AG09309 (cell line): ENCODE results near the gene BEGAIN.

Experiments
- DNase-seq: peaks from one replicate; pipeline ENCODE4 v3.0.0-alpha.2; 2010; ENCODE audit warnings: low read depth
- H3K4me3 ChIP-seq: 2 replicates; pipeline ENCODE4 v1.5.1; 2011; ENCODE audit warnings: mild to moderate bottlenecking, low read depth, low read length, moderate library complexity; ENCODE audit not compliant: control insufficient read depth
- TF ChIP-seq, protein P1 (sequence below): IDR thresholded peaks from 2 replicates; pipeline ENCODE4 v1.5.1; 2011; ENCODE audit warnings: mild to moderate bottlenecking, low read depth, low read length, inconsistent platforms; ENCODE audit not compliant: insufficient read depth, control insufficient read depth; ENCODE audit errors: missing control alignments

BEGAIN gene

DNA sequence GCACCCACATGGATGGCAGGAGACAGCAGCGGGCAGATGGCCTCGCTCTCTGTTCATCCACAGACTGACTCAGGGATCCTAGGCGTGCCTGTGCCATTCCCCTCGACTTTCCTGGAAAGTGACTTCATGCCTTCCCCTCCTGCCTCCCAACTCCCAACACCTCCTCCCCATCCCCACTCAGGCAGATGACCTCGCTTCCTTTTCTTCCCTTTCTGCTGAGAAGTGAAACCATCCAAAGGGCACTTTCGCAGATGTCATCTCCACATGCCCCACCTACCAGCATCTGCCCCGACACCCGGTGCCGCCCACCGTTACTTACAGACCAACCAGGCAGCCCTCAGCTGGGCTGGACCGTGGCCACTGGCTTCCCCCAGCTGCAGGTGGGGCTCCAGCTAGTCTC is 29.6 kb downstream of the BEGAIN start:
- TF ChIP-seq, protein P1, sequence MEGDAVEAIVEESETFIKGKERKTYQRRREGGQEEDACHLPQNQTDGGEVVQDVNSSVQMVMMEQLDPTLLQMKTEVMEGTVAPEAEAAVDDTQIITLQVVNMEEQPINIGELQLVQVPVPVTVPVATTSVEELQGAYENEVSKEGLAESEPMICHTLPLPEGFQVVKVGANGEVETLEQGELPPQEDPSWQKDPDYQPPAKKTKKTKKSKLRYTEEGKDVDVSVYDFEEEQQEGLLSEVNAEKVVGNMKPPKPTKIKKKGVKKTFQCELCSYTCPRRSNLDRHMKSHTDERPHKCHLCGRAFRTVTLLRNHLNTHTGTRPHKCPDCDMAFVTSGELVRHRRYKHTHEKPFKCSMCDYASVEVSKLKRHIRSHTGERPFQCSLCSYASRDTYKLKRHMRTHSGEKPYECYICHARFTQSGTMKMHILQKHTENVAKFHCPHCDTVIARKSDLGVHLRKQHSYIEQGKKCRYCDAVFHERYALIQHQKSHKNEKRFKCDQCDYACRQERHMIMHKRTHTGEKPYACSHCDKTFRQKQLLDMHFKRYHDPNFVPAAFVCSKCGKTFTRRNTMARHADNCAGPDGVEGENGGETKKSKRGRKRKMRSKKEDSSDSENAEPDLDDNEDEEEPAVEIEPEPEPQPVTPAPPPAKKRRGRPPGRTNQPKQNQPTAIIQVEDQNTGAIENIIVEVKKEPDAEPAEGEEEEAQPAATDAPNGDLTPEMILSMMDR = no peak
- H3K4me3 ChIP-seq = no peak overlapping the region
- DNase-seq = no peak

- no peak overlapping the region for H3K4me3 ChIP-seq
- no peak for DNase-seq
- TF ChIP-seq, protein P1 = no peak
Measured at GRCh38 chr14:100556936-100557505, 30.2 kb downstream of the BEGAIN start.

GRCh38 chr14:100556140-100556475 is 31.1 kb downstream of the BEGAIN start:
- H3K4me3 ChIP-seq = no peak overlapping the region
- no peak for DNase-seq

GRCh38 chr14:100555436-100556139 is 31.6 kb downstream of the BEGAIN start:
- DNase-seq = no peak

More at GRCh38 chr14:100556140-100556475, 31.1 kb downstream of the BEGAIN start:
- TF ChIP-seq, protein P1 = no peak

DNA sequence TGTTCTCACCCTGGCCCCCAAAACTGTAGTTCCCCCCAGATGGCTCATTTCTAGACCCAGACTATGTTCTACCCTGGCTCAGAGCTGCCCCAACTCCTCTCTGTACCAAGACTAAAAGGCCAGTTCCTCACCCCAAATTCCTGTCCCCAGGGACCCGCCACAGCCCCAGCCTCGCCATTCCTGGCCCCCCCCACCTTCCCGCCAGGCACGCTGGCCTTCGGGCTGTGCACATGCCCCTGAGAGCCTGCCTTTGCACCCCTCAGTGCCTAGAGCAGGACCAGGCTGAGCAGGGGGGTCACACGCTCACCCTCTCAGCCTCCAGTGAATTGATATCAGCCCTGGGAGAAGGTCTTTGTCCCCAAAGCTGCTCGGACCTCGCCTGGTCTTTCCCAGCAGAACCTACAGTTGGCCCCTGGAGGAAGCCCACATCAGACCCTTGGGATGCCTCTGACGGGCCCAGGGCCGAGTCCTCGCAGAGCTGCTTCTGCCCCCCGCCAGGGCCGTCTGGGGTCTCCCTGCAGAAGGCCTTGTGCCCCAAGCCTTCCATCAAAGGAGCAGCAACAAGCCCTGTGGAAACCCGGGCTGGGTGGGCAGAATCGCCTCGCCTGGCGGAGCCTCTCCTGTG is 32.4 kb downstream of the BEGAIN start:
- TF ChIP-seq, protein P1 = no peak
- H3K4me3 ChIP-seq = no peak overlapping the region
- DNase-seq = no peak

More at GRCh38 chr14:100555436-100556139, 31.6 kb downstream of the BEGAIN start:
- no peak overlapping the region for H3K4me3 ChIP-seq
- TF ChIP-seq, protein P1 = no peak

DNA sequence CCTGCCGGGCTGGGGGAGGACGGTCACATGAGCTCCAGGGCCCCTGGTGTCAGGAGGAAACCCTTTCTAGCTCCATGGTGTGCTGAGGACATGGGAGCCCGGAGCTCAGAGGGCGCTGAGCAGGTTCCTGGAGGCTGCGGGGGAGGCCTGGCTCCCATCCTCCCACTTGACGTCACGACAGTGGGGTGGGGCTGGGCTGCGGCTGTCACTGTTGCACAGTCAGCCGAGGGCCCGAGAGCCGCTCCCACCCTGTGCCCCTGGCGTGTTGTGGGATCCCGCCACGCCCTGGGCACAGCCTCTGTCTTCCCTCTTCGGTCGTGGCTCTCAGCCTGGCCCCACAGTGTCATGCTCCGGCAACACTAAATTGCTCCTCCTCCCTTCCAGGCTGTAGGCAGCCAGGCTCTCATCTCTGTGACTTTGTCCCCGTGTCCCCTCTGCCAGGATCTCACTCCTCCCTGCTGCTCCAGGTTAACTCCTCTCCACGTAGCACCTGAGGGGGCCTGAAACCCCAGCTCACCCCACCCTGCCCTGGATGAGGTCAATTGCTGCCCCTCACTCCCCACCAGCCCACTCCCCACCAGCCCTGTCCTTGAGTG is 33.0 kb downstream of the BEGAIN start:
- DNase-seq = no peak
- TF ChIP-seq, protein P1 = no peak
- no peak overlapping the region for H3K4me3 ChIP-seq
